GM18519 (cell line): ENCODE data around the gene ECI1.
A peak's percentile ranks its signal among the peaks of the same experiment; 100 is the strongest.
"Not testable (repeated sequence)": the region's sequence is repeated elsewhere in the genome, so short reads cannot be mapped to it uniquely, and the experiment has no call there.

Source experiments
- ATAC-seq: cut with Tn5 transposase; IDR thresholded peaks from one replicate; pipeline ENCODE4 v1.9.1; 2021; ENCODE audit warnings: mild to moderate bottlenecking, moderate library complexity; ENCODE audit not compliant: unreplicated experiment, low FRiP score

The ECI1 gene

DNA sequence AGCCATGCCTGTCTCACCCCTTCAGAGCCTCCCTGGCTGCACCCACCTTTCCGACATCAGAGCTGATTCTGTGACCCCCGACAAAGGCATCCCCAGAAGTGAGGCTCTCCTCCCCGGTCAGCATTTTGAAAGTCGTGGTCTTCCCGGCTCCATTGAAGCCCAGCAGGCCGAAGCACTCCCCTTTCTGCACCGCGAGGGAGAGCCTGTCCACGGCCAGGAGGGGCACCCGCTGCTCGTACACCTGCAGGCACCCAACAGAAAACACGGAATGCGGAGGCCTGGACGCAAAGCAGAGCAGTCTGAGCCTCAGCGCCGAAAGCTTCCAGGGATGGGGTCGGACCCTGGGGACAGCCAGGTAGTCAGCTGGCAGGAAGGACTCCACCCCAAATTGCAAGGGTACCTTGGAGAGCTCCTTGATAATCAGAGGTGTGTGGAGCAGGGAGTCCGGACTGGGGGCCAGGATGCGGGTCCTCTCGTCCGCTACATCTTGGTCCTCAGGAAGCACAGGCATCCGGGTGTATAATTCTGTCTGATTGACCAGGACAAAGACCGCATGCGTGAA lies 29.7 kb upstream of the ECI1 start:
- no peak for ATAC-seq

DNA sequence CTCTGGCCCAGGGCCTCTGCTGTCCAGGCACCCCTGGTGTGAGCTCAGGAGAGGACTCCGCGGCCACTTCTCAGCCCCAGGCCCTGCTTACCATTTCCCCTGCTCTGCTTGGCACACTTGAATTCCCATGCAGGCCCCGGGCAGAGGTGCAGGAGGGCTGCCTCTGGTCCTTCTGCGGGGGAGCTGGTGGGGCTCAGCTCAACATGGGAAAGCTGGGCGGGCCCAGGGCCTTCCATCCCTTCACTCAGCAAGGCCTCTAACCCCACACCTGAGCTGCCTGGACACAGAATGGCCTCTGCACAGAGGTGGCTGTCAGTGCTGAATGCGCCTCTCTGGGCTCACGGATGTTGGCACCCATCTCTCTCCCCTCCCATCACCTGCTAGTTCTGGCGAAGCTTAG lies 29.1 kb upstream of the ECI1 start:
- ATAC-seq = no peak

- ATAC-seq = no peak
These were observed 27.8 kb upstream of the ECI1 start for GRCh38 chr16:2278956-2279800.

- no peak for ATAC-seq
These were observed 26.9 kb upstream of the ECI1 start for GRCh38 chr16:2278272-2278608.

GRCh38 chr16:2277466-2278271 lies 26.3 kb upstream of the ECI1 start:
- ATAC-seq = no peak

DNA sequence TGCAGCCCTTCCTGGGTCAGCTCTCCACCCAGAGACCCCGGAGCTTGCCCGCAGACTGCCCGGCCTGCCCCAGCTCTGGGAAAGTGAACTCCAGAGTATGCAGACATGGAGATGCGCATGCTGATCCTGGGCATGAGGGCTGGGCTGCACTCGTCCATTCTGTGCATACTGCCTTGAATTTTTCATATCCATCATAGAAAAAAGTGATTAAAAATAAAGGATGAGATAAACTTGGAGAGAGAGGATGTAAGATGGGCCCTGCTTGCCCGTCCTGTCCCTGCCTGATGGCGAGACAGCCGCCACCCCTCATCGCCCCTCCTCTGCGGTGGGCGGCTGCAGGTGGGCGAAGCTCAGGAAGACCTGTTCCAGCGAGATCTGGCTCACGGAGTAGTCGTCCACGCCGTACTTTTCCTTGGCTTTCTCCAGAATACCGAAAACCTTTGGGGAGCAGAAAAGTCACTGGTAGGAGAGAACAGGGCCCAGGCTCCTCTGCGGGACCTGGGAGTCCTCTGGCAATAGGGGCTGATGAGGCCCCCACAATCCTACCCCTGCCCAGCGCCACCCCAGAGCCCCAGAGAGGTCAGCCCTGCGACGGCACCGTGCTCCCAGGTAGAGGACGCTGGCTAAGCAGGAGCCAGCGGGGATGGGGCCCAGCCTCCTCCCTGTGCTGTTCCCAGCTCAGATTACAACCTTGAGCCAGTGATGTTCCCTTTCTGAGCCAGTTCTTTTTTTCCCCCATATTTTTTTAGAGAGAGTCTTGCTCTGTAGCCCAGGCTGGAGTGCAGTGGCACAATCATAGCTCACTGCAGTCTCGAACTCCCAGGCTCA lies 25.2 kb upstream of the ECI1 start:
- ATAC-seq = no peak

GRCh38 chr16:2275476-2276367 lies 24.3 kb upstream of the ECI1 start:
- no peak for ATAC-seq

DNA sequence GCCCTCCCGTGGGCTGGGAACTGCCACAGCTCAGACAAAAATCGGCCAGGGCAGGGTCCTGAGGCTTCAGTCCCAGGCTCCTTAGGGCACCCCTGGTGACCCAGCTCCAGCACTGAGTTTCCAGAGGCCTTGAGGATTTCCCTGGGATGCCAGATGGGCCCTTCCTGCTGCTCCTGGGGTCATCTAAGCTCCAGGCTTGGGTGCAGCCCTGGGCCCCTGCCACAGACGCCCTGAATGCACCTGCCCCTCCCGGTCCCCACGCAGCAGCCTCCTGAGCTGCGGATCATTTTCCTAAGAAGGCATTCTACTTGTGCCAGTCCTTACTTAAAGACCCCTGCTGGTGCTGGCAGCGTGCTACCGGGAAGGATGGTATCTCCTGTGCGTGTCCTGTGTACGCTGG lies 22.5 kb upstream of the ECI1 start:
- no peak for ATAC-seq

DNA sequence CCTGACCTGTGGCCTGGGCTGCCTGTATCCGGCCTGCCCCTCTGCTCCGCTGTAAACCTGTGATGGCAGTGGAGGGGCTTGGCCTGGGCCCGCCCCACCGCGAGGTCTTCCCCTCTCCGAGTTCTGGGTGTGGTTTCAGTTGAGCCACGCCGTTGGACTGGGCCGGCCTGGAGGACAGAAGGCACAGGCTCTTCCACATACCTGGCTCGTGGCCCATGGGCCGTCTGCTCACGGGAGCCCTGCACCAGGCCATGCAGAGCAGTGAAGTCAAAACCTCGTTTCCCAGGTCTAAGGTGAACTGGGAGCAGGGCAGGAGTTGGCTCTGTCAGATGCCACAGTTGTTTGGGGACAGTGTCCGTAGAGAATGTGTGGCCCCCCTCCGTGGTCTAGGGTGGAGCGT lies 22.1 kb upstream of the ECI1 start:
- ATAC-seq = no peak

DNA sequence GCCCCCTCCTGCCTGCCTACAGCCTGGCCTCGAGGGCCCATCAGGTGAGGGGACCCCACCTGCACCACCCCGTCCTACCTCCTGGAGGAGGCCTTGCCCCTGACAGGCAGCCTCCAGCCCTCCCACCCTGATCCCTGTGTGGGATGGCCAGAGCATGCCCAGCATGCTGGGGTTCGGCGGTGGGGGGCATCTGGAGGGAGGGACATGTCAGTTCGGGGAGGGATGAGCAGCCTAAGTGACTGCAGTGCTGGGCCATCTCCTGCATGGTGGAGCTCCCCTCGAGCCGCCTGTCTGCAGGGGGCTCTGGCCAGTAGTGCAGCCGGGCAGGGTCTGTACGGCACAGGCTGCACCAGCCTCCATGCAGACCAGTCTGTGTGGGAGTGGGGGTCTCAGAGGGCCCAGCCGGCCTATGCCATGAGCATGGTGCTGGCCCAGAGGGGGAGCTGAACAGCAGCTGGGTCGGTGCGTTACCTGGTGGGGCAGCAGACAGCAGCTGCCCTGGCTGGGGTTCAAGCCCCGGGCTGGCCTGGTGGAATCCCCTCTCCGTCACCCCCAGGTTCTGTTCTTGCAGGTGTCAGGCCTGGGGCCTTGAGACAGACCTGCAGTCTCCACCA lies 20.6 kb upstream of the ECI1 start:
- no peak for ATAC-seq

DNA sequence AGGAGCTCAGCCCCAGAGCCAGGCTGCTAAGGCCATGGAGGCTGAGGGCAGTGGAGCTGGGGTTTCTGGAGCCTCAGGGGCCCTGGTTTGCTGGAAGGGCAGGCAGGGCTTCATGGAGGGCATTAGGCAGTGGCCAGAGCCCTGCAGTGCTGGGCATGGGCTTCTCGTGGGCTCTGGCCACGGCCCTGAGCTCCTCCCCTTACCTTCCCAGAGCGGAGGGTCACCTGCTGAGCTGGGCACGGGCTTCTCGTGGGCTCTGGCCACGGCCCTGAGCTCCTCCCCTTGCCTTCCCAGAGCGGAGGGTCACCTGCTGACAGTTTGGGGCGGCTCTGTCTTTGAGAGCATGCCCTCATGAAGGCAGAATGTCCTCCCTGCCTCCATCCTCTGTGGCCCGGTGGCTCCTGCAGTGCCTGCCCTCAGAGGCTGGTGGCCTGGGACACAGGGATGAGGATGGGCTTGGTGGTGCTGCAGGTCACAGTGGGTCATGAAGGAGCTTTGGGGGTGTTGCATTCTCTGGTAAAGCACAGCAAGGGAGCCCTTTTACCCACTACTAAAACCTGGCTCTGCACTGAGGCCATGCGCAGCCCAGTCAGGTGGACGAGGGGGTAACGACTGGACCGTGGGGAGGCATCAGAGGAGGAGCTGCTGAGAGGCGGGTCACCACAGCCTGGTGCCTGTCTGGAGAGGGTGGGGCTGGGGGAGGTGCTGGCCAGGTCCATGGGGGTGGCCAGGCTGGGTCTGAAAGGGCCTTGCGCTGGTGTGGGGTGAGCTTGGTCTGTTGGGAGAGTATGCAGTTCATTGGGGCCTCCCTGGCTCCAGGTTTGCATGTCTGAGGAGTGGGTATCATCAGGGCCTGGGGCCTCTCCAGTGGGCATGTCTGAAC lies 19.4 kb upstream of the ECI1 start:
- no peak for ATAC-seq

DNA sequence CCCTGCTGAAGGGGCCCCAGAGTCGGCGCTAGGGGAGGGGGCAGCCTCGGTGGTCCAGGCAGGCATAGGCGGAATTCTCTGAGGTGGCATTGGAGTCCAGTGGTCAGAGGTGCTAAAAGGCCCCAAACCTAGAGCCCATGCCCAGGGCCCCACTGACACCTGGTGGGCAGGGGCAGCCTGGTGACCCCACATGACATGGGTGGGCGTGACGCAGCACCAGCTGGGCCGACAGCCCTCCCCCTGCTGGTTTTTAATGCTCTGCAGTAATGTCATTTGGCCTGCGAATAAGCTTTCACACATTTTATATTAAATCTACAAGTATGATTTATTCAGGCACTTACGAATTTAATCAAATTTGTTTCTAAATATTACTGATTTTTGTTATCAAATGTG lies 18.7 kb upstream of the ECI1 start:
- ATAC-seq = no peak

GRCh38 chr16:2267913-2268666 lies 16.7 kb upstream of the ECI1 start, which contains the start of gene RNPS1:
RNPS1 (minus strand) TSS chr16:2268126; CDS start chr16:2264643, 3,483 bp downstream.
- ATAC-seq = peak; percentile 50

GRCh38 chr16:2267505-2267912 lies 16.1 kb upstream of the ECI1 start:
- ATAC-seq = peak; percentile 33

GRCh38 chr16:2266887-2267286 lies 15.5 kb upstream of the ECI1 start:
- not testable (repeated sequence) for ATAC-seq

GRCh38 chr16:2263026-2263425 lies 11.6 kb upstream of the ECI1 start:
- ATAC-seq = not testable (repeated sequence)

GRCh38 chr16:2260250-2260649 lies 8.9 kb upstream of the ECI1 start:
- ATAC-seq = no peak
